NCI-H2107 treated with DMSO at 0.1 percent for 48 hours (cell line): ENCODE data around the gene DOK5.

Experiments
- DNase-seq: peaks from one replicate; lab custom pipeline; 2025; ENCODE audit not compliant: unreplicated experiment; lab: John Stamatoyannopoulos, UW

DOK5 gene

DNA sequence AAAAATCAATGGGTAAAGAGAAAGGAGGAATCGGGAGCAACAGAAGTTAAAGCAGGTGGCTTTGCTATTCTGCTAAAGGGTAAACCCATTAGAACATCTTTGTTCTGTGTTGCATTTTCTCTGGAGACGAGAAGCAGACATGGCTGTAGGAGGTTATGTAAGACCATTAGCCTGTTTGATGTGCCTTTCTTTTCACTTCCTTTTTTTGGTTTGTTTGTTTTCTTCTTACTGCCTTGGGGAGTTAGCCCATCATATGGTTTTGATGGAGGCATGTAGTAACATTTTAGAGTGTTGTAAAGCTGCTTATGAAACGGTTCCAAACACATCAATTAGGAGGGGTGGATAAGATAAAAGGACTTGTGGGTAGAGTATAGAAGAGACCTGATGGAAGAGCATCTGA is 131.0 kb downstream of the DOK5 start:
- no peak for DNase-seq

DNA sequence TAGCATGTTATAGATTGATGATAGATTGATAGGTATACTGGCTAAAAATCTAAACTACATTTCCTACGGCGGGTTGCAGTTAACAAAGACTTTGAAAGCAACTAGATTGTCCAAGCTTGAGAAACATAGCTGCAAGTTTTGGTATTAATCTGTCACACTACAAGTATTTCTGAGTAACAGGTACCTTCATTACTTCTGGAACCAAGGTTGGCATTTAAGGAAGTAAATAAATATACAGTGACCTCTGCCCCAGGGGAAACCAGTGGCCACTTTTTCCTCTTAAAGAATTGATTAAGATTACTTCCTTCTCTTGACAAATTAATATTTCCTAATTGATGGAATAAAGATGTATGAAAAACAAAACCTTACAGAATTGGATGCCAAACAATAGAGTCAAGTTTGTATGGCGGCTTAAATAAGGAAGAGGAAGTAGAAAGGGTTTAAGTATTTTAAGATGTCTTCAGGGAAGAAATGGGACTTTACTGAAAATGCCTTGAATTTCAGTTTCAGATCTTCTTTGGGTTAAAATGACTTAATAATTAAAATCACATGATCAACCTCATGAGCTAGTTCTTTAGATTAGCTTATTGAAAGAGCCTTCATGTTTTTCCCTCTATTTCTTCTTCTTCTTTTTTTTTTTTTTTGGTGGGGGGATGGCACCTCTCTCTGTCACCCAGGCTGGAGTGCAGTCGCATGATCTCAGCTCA is 132.8 kb downstream of the DOK5 start:
- no peak for DNase-seq

DNA sequence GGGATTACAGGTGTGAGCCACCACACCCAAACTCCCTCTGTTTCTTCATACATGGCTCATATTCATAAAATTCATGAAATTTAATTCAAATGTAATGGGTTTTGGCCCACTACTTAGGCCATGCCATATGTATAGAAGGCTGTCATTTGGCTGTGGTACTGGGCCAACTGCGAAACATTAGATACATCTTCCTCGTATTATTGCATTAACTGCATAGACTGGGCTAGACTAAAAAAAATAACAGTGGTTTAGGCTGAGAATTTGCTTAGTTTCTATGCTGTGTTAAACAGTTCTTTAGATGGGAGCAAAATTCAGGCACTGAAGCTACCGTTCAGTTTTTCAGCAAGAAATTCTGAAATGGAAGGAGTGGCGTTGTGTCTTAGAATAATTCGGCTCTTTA is 133.6 kb downstream of the DOK5 start:
- DNase-seq: no peak

DNA sequence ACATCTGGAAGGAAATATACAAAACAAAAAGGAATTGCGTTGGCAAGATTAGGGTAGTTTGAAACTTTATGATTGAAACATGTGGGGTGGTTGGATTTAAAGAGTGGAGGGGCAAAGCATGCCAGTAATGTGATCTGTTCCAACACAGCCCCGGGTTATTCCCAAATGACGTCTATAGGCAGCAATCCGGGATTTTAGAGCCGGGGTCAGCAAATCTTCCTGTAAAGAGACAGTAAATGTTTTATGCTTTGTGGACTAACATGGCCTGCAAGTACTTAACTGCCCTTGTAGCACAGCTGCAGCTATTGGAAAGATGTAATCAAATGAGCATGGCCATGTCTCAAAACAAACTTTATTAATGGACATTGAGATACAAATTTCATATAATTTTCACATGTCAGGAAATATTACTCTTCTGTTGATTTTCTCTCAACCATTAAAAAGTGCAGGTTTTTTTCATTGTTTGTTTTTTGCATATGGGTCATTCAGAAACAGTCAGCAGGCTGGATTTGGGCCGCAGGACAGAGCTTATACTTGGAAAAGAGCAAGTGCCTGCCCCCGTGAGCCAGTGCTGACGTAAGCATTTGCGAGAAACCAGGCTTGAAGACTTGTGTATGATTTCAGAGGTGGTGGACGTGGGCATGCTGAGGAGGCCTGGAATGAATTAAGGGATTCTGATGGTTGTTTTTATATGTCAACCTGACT is 136.5 kb downstream of the DOK5 start:
- DNase-seq: no peak

DNA sequence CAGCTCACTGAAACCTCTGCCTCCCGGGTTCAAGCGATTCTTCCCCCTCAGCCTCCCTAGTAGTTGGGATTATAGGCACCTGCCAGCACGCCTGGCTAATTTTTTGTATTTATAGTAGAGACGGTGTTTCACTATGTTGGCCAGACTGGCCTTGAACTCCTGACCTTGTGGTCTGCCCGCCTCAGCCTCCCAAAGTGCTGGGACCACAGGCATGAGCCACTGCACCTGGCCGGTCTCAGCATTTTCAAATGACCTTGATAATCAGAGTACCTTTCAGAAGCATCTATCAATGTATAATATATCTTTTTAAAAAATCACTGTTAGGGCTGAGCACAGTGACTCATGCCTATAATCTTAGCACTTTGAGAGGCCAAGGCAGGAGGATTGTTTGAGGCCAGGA is 143.0 kb downstream of the DOK5 start:
- DNase-seq: no peak

GRCh38 chr20:54619181-54619580 is 143.8 kb downstream of the DOK5 start:
- no peak for DNase-seq

DNA sequence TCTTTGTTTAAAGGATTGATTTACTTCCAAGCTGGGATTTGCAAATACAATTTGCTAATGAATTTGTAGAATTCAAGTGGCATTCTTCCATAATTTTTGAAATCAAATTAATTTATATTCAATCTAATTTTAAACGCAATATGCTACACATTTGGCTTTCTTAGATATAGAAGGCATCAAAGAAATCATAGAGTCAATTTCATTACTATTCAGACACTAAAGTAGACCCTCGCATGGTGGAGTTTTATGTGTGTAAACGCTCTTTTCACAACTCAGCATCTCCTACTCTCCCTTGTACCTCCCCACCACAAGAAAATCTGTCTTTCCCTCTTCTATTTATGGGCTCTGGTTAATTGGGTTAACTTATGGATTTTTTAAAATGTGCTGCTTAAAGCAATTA is 144.3 kb downstream of the DOK5 start:
- DNase-seq: no peak

DNA sequence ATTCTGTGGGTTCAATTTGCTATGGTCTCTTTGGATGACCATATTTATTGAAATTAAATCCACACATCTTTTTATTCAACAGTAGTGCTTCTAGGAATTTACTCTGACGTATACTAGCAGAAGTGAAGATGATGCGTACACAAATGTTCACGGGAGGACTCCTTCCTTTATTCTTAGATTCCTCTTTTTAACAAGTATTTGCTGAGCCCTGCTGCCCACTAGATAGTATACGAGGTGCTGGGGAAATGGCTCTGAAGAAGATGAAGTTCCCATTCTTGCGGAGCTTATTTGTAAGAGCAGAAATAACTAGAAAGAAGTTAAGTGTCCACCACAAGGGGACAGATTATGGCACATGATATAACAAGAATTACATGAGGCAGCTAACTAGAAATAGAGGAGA is 145.2 kb downstream of the DOK5 start:
- DNase-seq: no peak

GRCh38 chr20:54622333-54623295 is 147.2 kb downstream of the DOK5 start:
- no peak for DNase-seq

- DNase-seq: no peak
These were observed 148.7 kb downstream of the DOK5 start for GRCh38 chr20:54623991-54624569.

DNA sequence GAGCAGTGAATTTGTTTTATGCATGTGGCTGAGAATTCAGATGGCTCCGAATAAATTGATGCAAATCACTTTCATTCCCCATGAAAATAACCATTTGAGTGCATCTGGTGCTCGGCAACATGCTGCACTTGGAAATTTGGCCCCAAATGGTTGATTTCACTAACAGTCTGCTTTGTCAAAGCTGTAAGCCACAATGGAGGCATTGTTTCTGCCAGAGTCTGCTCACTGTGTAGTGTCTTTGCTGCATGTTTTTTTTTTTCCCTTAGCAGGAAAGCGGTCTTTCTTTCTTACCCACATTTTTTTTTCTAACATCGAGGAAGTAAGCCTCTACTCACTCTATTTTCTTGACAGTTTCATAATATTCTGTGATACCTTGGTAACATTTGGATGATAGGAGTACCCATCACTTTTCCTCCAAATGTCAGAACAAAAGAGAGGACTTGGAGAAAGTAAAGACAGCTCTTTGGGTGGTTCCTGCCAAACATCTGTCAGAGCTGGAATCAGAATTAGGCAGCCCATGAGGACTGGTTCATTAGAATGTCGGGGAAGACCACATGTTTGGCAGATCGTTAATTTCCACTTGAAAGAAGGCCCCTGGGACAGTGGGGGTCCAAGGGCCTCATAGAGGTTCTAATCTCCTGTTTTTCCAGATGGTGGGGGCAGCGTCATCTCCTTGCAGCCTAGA is 149.5 kb downstream of the DOK5 start:
- DNase-seq: no peak

DNA sequence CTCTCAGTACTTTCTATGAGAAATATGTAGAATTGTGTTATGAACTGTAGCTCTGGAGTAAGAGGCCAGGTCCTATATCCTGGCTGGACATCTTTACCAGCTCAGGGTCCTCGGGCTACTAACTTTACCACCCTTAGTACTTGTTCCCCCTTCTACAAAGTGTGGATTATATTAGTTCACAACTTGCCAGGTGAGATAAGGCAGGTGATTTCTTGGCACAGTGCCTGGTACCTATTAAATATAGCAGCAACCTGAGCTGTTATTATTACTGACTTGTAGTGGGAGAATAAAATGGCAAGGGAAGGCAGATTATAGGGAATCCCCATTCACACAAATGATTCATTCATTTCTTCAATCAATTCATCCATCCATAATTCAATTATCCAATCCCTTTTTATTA is 150.1 kb downstream of the DOK5 start:
- DNase-seq: no peak

DNA sequence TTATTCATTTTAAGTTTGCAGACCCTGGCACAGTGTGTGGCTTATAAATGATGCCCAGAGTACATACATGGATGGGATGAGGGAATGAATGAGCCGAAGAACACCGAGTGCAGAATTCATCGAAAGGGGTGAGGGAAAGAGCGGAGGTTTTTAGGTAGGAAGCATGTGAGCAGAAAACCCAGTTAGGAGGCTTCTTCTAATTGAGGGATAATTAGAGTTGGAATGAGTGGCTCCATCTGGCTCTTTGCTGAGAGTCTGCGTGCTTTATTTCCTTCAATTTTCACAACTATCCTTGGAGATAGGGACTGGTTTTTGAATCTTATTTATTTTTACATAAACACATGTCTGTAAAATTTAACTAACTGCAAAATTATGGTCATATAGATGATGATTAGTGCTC is 150.7 kb downstream of the DOK5 start:
- no peak for DNase-seq

- DNase-seq: no peak
These were observed 154.2 kb downstream of the DOK5 start for GRCh38 chr20:54629632-54630031.

DNA sequence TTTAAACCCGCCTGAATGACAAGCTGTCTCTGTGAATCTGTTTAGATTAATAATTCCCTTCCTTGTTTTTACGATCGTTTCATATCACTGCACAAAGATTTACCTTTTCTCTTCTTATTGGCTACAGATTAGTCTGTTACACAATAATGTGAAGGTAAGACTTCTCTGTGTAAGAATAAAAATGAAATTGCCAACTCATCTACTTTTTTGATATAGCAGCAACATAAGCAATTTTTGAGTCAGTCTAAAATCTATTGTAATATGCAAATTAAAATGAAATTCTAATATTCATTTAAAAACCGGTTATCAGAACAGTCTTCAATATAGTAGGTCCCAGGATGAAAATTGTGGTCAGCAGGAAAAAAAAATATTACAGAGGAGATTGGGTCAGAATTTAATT is 155.2 kb downstream of the DOK5 start:
- DNase-seq: no peak

DNA sequence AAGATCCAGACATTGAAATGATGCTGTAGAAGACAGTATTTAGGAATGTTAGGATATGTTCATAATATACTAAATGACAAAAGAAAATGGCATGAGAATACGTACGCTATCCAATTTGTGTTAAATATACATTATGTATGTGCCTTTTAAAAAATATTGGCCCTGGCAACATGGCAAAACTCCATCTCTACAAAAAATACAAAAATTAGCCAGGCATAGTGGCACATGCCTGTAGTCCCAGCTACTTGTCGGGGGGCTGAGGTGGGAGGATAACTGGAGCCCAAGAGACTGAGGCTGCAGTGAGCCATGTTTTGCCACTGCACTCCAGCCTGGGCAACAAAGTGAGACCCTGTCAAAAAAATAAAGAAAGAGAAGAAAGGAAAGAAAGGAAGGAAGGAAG is 155.7 kb downstream of the DOK5 start:
- no peak for DNase-seq

DNA sequence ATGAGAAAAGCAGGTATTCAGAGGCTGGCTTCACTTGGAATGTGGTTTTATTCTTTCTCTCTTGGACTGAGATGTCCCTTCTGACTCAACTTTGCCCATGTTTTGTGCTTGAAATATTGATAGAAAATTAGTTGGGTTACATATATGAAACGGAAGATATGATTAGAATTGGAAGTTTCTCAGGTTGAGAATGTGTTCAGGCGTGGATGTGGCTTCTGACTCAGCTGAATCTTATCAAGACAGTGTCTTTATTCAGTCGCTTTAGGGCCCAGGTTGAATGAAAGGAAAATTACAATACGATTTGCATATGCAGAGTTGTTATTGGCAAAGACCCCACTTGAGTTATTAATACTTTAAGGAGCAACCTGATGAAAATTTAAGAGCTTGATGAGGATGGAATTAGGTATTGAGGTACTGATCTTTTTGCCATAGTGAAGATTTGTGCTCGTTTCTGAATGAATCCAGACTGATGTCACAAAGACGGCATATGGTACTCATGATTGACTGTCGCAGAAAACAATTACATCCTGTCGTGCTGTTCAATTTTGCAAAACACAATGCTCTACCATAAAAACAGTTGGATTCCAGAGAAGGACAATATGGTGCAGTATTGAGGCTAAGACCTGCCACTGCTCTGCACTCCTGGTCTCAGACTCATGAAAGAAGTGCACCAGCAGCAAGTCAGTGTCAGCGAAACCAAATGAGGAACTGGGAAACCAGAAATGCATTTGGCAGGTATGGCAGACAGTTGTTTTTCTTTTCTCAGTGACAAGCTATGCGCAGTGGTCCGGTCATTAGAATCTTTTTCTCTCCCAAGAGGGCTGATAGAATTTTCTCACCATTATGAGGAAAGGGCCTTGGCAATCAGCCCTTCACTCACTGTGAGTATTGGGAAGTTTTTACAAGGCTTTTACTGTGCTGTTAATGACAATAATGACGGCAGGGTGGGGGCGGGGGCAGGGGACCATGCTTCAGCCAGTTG is 158.3 kb downstream of the DOK5 start:
- no peak for DNase-seq

DNA sequence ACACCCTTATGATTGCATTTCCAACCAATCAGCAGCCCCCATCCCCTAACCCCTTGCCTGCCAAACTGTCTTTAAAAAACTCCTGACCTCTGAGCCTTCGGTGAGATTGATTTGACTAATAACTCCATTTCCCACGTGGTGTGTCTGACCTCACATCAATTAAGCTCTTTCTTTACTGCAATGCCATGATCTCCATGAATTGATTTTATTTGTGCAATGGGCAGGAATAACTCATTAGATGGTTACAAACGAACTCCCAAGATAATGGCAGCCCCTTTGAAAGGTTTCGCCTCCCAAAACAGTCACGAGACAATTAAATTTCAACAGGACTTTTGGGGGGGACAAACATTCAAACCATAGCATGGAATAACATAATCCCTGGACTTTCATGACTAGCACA is 161.2 kb downstream of the DOK5 start:
- no peak for DNase-seq

- no peak for DNase-seq
These were observed 164.5 kb downstream of the DOK5 start for GRCh38 chr20:54639941-54640340.

- DNase-seq: no peak
These were observed 165.4 kb downstream of the DOK5 start for GRCh38 chr20:54640800-54641199.
